BE2C (cell line): ENCODE results near the gene FIBCD1.
"Not testable (repeated sequence)": the region's sequence is repeated elsewhere in the genome, so short reads cannot be mapped to it uniquely, and the experiment has no call there.

Experiments used
- DNase-seq: peaks from one replicate; pipeline ENCODE4 v3.0.0-alpha.2; 2020
- H3K27me3 ChIP-seq: fragments of 250-450 bp; sonication (Bioruptor Pico); 2 replicates; pipeline ENCODE4 v1.5.1; 2020; ENCODE audit warnings: mild to moderate bottlenecking
- H3K36me3 ChIP-seq: fragments of 250-450 bp; sonication (Bioruptor Pico); 2 replicates; pipeline ENCODE4 v1.5.1; 2020; ENCODE audit warnings: mild to moderate bottlenecking
- H3K4me1 ChIP-seq: fragments of 250-450 bp; sonication (Bioruptor Pico); 2 replicates; pipeline ENCODE4 v1.5.1; 2020
- H3K4me3 ChIP-seq: 2 replicates; pipeline ENCODE4 v1.5.1; 2011; ENCODE audit warnings: low read depth, low read length
- H3K9me3 ChIP-seq: fragments of 250-450 bp; sonication (Bioruptor Pico); 2 replicates; pipeline ENCODE4 v1.5.1; 2020
- CTCF ChIP-seq: IDR thresholded peaks from 2 replicates; pipeline ENCODE4 v1.5.1; 2012; ENCODE audit warnings: mild to moderate bottlenecking, low read depth, low read length

FIBCD1 gene

GRCh38 chr9:130913599-130914416 is 25.2 kb downstream of the FIBCD1 start:
- peak overlapping the region; percentile 33 for H3K4me3 ChIP-seq
- no peak for TF ChIP-seq CTCF
- H3K36me3 ChIP-seq: no peaks in the 10 kb centered on the region
- H3K27me3 ChIP-seq: no peaks in the 10 kb centered on the region
- H3K9me3 ChIP-seq: no peaks in the 10 kb centered on the region
- H3K4me1 ChIP-seq: no peaks in the 10 kb centered on the region; the same call in 1 of the 2 replicates
- no peak for DNase-seq

GRCh38 chr9:130912932-130913598 is 26.0 kb downstream of the FIBCD1 start:
- Histone ChIP-seq H3K9me3 (no peaks in the 10 kb centered on the region), H3K27me3 (no peaks in the 10 kb centered on the region), H3K4me1 (peaks cover 1% of the 10 kb centered on the region; the same call in 1 of the 2 replicates), H3K36me3 (no peaks in the 10 kb centered on the region), H3K4me3 (peak overlapping the region; percentile 33)
- DNase-seq: peak; percentile 67
- no peak for TF ChIP-seq CTCF

GRCh38 chr9:130911254-130912049 is 27.6 kb downstream of the FIBCD1 start:
- TF ChIP-seq CTCF: no peak
- H3K27me3 ChIP-seq: no peaks in the 10 kb centered on the region
- H3K9me3 ChIP-seq: no peaks in the 10 kb centered on the region
- no peaks in the 10 kb centered on the region for H3K36me3 ChIP-seq
- no peak for DNase-seq
- H3K4me1 ChIP-seq: peaks cover 3% of the 10 kb centered on the region; the same call in 1 of the 2 replicates
- H3K4me3 ChIP-seq: no peak overlapping the region

GRCh38 chr9:130910670-130911069 is 28.4 kb downstream of the FIBCD1 start:
- not testable (repeated sequence) for H3K4me1 ChIP-seq, DNase-seq, H3K27me3 ChIP-seq, H3K36me3 ChIP-seq, H3K4me3 ChIP-seq, H3K9me3 ChIP-seq

GRCh38 chr9:130910041-130910440 is 29.0 kb downstream of the FIBCD1 start:
- not testable (repeated sequence) for DNase-seq, H3K36me3 ChIP-seq, H3K4me1 ChIP-seq, H3K27me3 ChIP-seq, H3K9me3 ChIP-seq, H3K4me3 ChIP-seq

- TF ChIP-seq CTCF: no peak
- DNase-seq: no peak
- no peaks in the 10 kb centered on the region for H3K27me3 ChIP-seq
- no peak overlapping the region for H3K4me3 ChIP-seq
- H3K4me1 ChIP-seq: peaks cover 6% of the 10 kb centered on the region; the same call in 1 of the 2 replicates
- no peaks in the 10 kb centered on the region for H3K36me3 ChIP-seq
- H3K9me3 ChIP-seq: no peaks in the 10 kb centered on the region
Observed at GRCh38 chr9:130908878-130909355, 30.1 kb downstream of the FIBCD1 start.
